Vagina (tissue), 2 donors: Measurements from ENCODE around the gene ZP4. TPM values are rescaled to one million over a fixed set of nuclear protein-coding genes. Genes with fewer than 3 reads are reported as not detected.
"Not testable (repeated sequence)": the region's sequence is repeated elsewhere in the genome, so short reads cannot be mapped to it uniquely, and the experiment has no call there.

Source experiments
- DNase-seq, 2 donors: peaks; one replicate each; pipeline ENCODE4 v3.0.0-alpha.2; 2017; ENCODE audit errors: extremely low spot score in 2 of 2
- H3K27ac ChIP-seq: fragments of 200-600 bp; sonication (generic); one replicate; pipeline ENCODE4 v1.5.1; 2019
- H3K27me3 ChIP-seq: fragments of 200-600 bp; sonication (generic); one replicate; pipeline ENCODE4 v1.5.1; 2019
- H3K36me3 ChIP-seq, 2 donors: fragments of 200-600 bp; sonication (generic); one replicate each; pipeline ENCODE4 v1.5.1; 2017 to 2019
- H3K4me1 ChIP-seq: fragments of 200-600 bp; sonication (generic); one replicate; pipeline ENCODE4 v1.5.1; 2019
- H3K4me3 ChIP-seq, 2 donors: fragments of 200-600 bp; sonication (generic); 1 replicate in 1 of 2; 2 replicates in 1 of 2; pipeline ENCODE4 v1.5.1; 2016 to 2019
- H3K9me3 ChIP-seq: fragments of 200-600 bp; sonication (generic); one replicate; pipeline ENCODE4 v1.5.1; 2019
- POLR2A ChIP-seq, 2 donors: fragments of 450-650 bp; IDR thresholded peaks; one replicate each; pipeline ENCODE4 v1.6.1; 2017; ENCODE audit warnings: antibody characterized with exemption in 2 of 2, mild to moderate bottlenecking in 2 of 2, moderate library complexity in 2 of 2
- POLR2AphosphoS5 ChIP-seq, 2 donors: sonication (generic); formaldehyde crosslinking; IDR thresholded peaks; one replicate each; pipeline ENCODE4 v1.9.0; 2017; ENCODE audit warnings: antibody characterized with exemption in 2 of 2, mild to moderate bottlenecking in 2 of 2, low read depth in 1 of 2; ENCODE audit not compliant: insufficient read depth in 1 of 2
- intact Hi-C: fragments of 100-400 bp; cut with DNase I; formaldehyde crosslinking; loops from one replicate; pipeline ENCODE4 v1.15.1; 2023
- total RNA-seq: library from RNA; depleted of rRNA; stranded (reverse); fragments of >200 nt; gene quantifications from one replicate; pipeline ENCODE4 v1.2.3, GENCODE V29; 2016
- TF ChIP-seq, protein P1 (sequence below), 3 experiments: fragments of 450-650 bp in 2 of 3; fragments of 200-600 bp in 1 of 3; sonication (generic) in 1 of 3; IDR thresholded peaks; one replicate each; pipeline ENCODE4 v1.5.1; 2017 to 2019; ENCODE audit warnings: antibody characterized with exemption in 3 of 3, mild to moderate bottlenecking in 2 of 3, moderate library complexity in 2 of 3

The ZP4 gene
- total RNA-seq, 1 donor from 2014 or later: not detected

DNA sequence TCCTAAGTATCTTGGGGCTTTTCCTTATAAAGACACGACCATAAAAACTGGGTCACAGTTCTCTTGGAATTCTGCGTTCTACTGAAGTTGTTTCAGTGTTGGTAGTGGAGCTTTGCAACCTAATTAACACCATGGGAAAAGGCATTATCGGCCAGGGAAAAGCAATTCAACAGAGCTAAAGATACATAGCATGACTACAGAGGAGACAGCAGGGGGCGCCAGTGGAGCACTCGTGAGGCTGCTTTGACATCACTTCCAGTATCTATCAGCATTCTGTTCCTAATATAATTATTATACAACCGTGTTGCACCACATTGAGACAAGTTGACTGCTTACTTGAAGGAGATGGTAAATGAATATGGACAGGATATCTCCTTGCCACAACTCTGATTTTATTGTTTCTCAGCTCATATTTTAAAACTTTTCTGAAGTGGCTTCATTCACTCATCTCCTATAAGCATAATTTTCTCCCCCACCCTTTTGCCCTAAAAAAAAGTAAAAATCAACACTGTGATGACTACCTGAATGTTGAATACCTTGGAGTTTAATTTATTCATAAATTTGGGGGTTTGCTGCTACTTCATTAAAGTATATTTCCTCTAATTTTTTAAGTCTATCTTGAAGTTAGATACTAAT, 39.4 kb downstream of the ZP4 start:
- Histone ChIP-seq H3K4me1 (no peaks in the 10 kb centered on the region), H3K36me3 (no peaks in the 10 kb centered on the region), H3K4me3 (no peak overlapping the region), H3K9me3 (no peaks in the 10 kb centered on the region), H3K27me3 (no peaks in the 10 kb centered on the region), H3K27ac (no peak overlapping the region)
- TF ChIP-seq, protein P1, sequence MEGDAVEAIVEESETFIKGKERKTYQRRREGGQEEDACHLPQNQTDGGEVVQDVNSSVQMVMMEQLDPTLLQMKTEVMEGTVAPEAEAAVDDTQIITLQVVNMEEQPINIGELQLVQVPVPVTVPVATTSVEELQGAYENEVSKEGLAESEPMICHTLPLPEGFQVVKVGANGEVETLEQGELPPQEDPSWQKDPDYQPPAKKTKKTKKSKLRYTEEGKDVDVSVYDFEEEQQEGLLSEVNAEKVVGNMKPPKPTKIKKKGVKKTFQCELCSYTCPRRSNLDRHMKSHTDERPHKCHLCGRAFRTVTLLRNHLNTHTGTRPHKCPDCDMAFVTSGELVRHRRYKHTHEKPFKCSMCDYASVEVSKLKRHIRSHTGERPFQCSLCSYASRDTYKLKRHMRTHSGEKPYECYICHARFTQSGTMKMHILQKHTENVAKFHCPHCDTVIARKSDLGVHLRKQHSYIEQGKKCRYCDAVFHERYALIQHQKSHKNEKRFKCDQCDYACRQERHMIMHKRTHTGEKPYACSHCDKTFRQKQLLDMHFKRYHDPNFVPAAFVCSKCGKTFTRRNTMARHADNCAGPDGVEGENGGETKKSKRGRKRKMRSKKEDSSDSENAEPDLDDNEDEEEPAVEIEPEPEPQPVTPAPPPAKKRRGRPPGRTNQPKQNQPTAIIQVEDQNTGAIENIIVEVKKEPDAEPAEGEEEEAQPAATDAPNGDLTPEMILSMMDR (IDR thresholded peaks at IDR 0.05): peak in 1 of 3 experiments; percentile 5
- TF ChIP-seq POLR2A (IDR thresholded peaks at IDR 0.05): no peak
- no peak for DNase-seq
- intact Hi-C loops: no loop called here

- H3K4me1 ChIP-seq, H3K36me3 ChIP-seq, H3K27ac ChIP-seq, DNase-seq, H3K27me3 ChIP-seq, H3K4me3 ChIP-seq, intact Hi-C loops, H3K9me3 ChIP-seq: not testable (repeated sequence)
Measured at GRCh38 chr1:237843516-237843915, 47.2 kb downstream of the ZP4 start.

DNA sequence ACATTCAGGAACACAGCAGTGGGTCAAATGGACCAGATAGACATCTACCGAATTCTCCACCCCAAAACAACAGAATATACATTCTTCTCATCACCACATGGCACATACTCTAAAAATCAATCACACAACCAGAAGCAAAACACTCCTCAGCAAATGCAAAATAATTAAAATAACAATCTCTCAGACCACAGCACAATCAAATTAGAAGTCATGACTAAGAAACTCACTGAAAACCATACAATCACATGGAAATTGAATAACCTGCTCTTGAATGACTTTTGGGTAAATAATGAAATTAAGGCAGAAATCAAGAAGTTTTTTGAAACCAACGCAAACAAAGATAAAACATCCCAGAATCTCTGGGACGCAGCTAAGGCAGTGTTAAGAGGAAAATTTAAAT, 49.2 kb downstream of the ZP4 start:
- Histone ChIP-seq H3K4me3 (no peak overlapping the region), H3K27ac (no peak overlapping the region), H3K36me3 (no peaks in the 10 kb centered on the region), H3K9me3 (no peaks in the 10 kb centered on the region), H3K27me3 (no peaks in the 10 kb centered on the region), H3K4me1 (no peaks in the 10 kb centered on the region)
- intact Hi-C loops: no loop called here
- no peak for TF ChIP-seq POLR2AphosphoS5 (IDR thresholded peaks at IDR 0.05; ENCODE audit: insufficient read depth in 1 of 2, low read depth in 1 of 2)
- no peak for TF ChIP-seq POLR2A (IDR thresholded peaks at IDR 0.05)
- TF ChIP-seq, protein P1 (IDR thresholded peaks at IDR 0.05): no peak
- no peak for DNase-seq

DNA sequence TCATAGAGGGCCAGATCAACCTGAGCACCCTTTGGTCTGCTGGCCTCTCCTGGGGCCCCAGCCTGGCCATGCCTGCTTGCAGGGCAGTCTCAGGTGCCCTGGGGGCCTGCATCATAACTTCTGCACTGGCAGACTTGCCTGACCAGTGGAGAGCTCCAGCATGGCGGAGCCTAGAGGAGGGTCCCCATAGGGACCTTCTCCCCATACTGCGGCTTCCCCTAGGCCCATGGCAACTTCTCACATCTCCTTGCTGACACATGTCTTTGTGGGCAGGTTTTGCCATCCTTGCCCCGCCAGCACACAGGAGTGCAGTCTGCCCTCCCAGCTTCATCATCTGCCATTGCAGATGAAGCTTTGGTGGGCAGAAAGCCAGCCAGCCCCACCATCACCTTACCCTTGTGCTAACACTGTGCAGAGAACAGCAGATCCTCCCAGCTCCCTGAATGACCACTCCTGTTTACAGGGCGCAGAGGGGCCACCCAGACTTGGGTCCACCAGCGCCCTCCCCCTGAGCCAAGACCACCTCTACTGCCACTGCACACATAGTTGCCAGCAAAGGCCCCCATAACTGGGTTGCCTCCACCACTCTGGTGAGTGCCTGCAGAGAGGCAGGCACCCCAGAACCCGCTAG, 51.7 kb downstream of the ZP4 start:
- Histone ChIP-seq H3K4me3 (no peak overlapping the region), H3K27me3 (no peaks in the 10 kb centered on the region), H3K9me3 (no peaks in the 10 kb centered on the region), H3K4me1 (no peaks in the 10 kb centered on the region), H3K36me3 (no peaks in the 10 kb centered on the region), H3K27ac (no peak overlapping the region)
- intact Hi-C loops: no loop called here
- DNase-seq: no peak
- no peak for TF ChIP-seq POLR2A (IDR thresholded peaks at IDR 0.05)
- TF ChIP-seq, protein P1 (IDR thresholded peaks at IDR 0.05): no peak

- no peak for DNase-seq
- Histone ChIP-seq H3K27me3 (no peaks in the 10 kb centered on the region), H3K4me1 (no peaks in the 10 kb centered on the region), H3K9me3 (no peaks in the 10 kb centered on the region), H3K36me3 (no peaks in the 10 kb centered on the region), H3K4me3 (no peak overlapping the region), H3K27ac (no peak overlapping the region)
- TF ChIP-seq, protein P1 (IDR thresholded peaks at IDR 0.05): no peak
- intact Hi-C loops: no loop called here
Measured at GRCh38 chr1:237838320-237838719, 52.4 kb downstream of the ZP4 start.
